KOPT-K1 (cell line): ENCODE data around the gene LYL1.

Source experiments
- H3K27ac ChIP-seq: fragments of 200-600 bp; sonication (generic); 2 replicates; pipeline ENCODE4 v1.5.1; 2016; ENCODE audit warnings: antibody characterized with exemption, mild to moderate bottlenecking, low read depth, low read length; ENCODE audit not compliant: poor library complexity, severe bottlenecking
- H3K36me3 ChIP-seq: fragments of 200-600 bp; sonication (generic); 2 replicates; pipeline ENCODE4 v1.5.1; 2017; ENCODE audit warnings: antibody characterized with exemption, mild to moderate bottlenecking, low read length, moderate library complexity; ENCODE audit not compliant: insufficient read depth
- H3K9me3 ChIP-seq: fragments of 200-600 bp; sonication (generic); 2 replicates; pipeline ENCODE4 v1.5.1; 2017; ENCODE audit warnings: antibody characterized with exemption, low read length, mild to moderate bottlenecking; ENCODE audit not compliant: insufficient read depth, poor library complexity, severe bottlenecking

The LYL1 gene

GRCh38 chr19:13082192-13083007 is 20.3 kb downstream of the LYL1 start:
- Histone ChIP-seq H3K36me3 (no peaks in the 10 kb centered on the region), H3K9me3 (no peaks in the 10 kb centered on the region), H3K27ac (no peak overlapping the region)

GRCh38 chr19:13079542-13079986 is 23.1 kb downstream of the LYL1 start:
- Histone ChIP-seq H3K27ac (no peak overlapping the region), H3K36me3 (no peaks in the 10 kb centered on the region), H3K9me3 (no peaks in the 10 kb centered on the region)

GRCh38 chr19:13078897-13079541 is 23.6 kb downstream of the LYL1 start:
- Histone ChIP-seq H3K27ac (no peak overlapping the region), H3K36me3 (no peaks in the 10 kb centered on the region; the same call in 1 of the 2 replicates), H3K9me3 (no peaks in the 10 kb centered on the region)

GRCh38 chr19:13078381-13078780 is 24.3 kb downstream of the LYL1 start:
- H3K27ac ChIP-seq, result no peak overlapping the region
- no peaks in the 10 kb centered on the region; the same call in 1 of the 2 replicates for H3K36me3 ChIP-seq
- H3K9me3 ChIP-seq, result no peaks in the 10 kb centered on the region

- Histone ChIP-seq H3K36me3 (no peaks in the 10 kb centered on the region; the same call in 1 of the 2 replicates), H3K27ac (no peak overlapping the region), H3K9me3 (no peaks in the 10 kb centered on the region)
These were observed 25.4 kb downstream of the LYL1 start for GRCh38 chr19:13077240-13077639.

GRCh38 chr19:13076787-13077186 is 25.9 kb downstream of the LYL1 start:
- H3K36me3 ChIP-seq, result no peaks in the 10 kb centered on the region; the same call in 1 of the 2 replicates

GRCh38 chr19:13076320-13076719 is 26.3 kb downstream of the LYL1 start:
- Histone ChIP-seq H3K9me3 (no peaks in the 10 kb centered on the region), H3K36me3 (no peaks in the 10 kb centered on the region; the same call in 1 of the 2 replicates), H3K27ac (no peak overlapping the region)

More at GRCh38 chr19:13076787-13077186, 25.9 kb downstream of the LYL1 start:
- Histone ChIP-seq H3K9me3 (no peaks in the 10 kb centered on the region), H3K27ac (no peak overlapping the region)

GRCh38 chr19:13074378-13074777 is 28.3 kb downstream of the LYL1 start:
- H3K27ac ChIP-seq, result no peak overlapping the region
- no peaks in the 10 kb centered on the region; the same call in 1 of the 2 replicates for H3K36me3 ChIP-seq
- no peaks in the 10 kb centered on the region for H3K9me3 ChIP-seq

- H3K9me3 ChIP-seq, result no peaks in the 10 kb centered on the region
- H3K36me3 ChIP-seq, result no peaks in the 10 kb centered on the region; the same call in 1 of the 2 replicates
- no peak overlapping the region for H3K27ac ChIP-seq
These were observed 29.4 kb downstream of the LYL1 start for GRCh38 chr19:13073263-13073662.

GRCh38 chr19:13072188-13072908 is 30.3 kb downstream of the LYL1 start:
- Histone ChIP-seq H3K36me3 (no peaks in the 10 kb centered on the region; the same call in 1 of the 2 replicates), H3K27ac (no peak overlapping the region), H3K9me3 (no peaks in the 10 kb centered on the region)

GRCh38 chr19:13071444-13072187 is 31.0 kb downstream of the LYL1 start:
- Histone ChIP-seq H3K27ac (no peak overlapping the region), H3K9me3 (no peaks in the 10 kb centered on the region), H3K36me3 (no peaks in the 10 kb centered on the region; the same call in 1 of the 2 replicates)

- no peaks in the 10 kb centered on the region for H3K9me3 ChIP-seq
- H3K27ac ChIP-seq, result no peak overlapping the region
- H3K36me3 ChIP-seq, result no peaks in the 10 kb centered on the region; the same call in 1 of the 2 replicates
These were observed 32.1 kb downstream of the LYL1 start for GRCh38 chr19:13070425-13071140.

GRCh38 chr19:13069415-13070359 is 33.0 kb downstream of the LYL1 start:
- H3K36me3 ChIP-seq, result no peaks in the 10 kb centered on the region; the same call in 1 of the 2 replicates
- no peaks in the 10 kb centered on the region for H3K9me3 ChIP-seq
- H3K27ac ChIP-seq, result no peak overlapping the region
